ENCODE measurements around the gene DBNDD1.

- TF ChIP-seq POLR2AphosphoS5 (IDR thresholded peaks at IDR 0.05; ENCODE audit: borderline replicate concordance, low read depth, low read length) (no peak), EZH2 (IDR thresholded peaks at IDR 0.05) (no peak), FOXP2 (optimal IDR thresholded peaks at IDR 0.05; ENCODE audit: control extremely low read depth, extremely low read length, insufficient read depth) (no peak)
Observed at GRCh38 chr16:89964201-89964600, 55.1 kb downstream of the DBNDD1 start.
